ENCODE data around the gene OR2B2.

The OR2B2 gene

DNA sequence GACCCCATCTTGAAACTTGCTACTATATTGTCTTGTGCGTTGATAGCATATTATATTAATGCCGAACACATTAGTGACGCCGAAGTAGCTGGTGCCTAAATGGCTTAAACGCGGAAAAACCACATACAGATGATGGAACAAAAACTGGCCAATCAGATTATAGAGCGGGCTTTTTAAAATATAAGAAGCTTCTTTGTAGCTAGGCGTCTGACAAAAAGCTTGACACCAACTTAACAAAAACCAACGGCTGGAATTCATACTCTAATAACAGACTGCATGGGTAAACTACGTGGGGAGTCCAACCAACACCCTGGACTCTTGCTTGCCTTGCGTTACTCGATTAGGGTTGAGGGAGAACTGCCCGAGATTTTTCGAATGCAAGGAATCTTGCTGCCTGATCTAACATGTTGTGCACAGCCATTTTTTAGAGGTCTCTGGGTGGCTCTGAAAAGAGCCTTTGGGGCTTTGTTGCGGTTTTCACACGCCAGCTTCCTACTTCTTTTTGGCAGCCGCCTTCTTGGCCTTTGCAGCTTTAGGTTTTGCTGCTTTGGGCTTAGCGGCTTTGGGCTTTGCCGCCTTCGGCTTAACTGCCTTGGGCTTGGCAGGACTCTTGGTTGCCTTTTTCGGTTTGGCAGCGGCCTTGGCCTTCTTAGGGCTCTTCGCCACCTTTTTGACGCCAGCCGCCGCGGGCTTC is 45.7 kb downstream of the OR2B2 start:
- peak; percentile 76 for DNase-seq

DNA sequence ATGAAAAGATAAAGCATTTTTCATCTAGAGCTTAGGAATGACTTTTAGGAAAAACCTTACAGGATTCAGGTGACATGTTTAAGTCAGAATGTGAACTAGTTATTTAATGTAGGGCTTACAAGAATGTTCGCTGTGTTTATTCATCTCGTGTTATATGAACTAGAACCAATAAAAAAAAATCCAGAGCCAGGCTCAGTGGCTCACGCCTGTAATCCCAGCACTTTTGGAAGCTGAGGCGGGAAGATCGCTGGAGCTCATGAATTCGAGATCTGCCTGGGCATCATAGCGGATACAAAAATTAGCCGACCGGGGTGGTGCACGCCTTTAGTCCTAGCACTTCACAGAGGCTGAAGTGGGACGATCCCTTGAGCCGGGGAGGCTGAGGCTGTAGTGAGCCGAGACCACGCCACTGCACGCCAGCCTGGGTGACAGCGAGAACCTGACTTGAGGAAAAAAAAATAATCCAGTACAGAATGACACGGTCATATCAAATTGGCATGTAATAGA is 46.3 kb downstream of the OR2B2 start:
- DNase-seq = peak; percentile 77

DNA sequence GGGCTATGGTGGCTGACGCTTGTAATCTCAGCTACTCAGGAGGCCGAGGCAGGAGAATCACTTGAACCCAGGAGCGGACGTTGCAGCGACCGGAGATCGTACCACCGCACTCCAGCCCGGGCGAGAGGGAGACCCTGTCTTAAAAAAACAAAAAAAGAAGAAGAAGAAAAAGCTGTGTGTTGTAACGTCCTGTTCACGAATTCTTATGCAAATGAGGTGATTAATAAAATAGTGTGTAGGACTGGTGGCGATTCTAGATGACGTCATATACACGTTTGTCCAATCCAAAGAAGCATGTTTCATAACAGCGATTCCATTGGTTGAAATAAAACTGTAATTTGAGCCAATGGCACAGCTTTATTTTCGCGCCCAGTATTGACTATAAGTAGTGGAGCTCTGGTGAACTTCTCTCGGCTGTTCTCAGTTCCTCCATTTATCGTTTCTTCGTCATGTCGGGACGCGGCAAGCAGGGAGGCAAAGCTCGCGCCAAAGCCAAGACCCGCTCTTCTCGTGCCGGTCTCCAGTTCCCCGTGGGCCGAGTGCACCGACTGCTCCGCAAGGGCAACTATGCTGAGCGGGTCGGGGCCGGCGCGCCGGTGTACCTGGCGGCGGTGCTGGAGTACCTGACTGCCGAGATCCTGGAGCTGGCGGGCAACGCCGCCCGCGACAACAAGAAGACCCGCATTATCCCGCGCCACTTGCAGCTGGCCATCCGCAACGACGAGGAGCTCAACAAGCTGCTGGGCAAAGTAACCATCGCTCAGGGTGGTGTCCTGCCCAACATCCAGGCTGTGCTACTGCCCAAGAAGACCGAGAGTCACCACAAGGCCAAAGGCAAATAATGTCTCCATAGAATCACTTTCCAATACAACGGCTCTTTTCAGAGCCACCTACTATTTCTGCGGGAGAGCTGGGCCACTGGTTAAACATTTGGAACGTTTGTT is 47.0 kb downstream of the OR2B2 start:
- DNase-seq = peak; percentile 81

DNA sequence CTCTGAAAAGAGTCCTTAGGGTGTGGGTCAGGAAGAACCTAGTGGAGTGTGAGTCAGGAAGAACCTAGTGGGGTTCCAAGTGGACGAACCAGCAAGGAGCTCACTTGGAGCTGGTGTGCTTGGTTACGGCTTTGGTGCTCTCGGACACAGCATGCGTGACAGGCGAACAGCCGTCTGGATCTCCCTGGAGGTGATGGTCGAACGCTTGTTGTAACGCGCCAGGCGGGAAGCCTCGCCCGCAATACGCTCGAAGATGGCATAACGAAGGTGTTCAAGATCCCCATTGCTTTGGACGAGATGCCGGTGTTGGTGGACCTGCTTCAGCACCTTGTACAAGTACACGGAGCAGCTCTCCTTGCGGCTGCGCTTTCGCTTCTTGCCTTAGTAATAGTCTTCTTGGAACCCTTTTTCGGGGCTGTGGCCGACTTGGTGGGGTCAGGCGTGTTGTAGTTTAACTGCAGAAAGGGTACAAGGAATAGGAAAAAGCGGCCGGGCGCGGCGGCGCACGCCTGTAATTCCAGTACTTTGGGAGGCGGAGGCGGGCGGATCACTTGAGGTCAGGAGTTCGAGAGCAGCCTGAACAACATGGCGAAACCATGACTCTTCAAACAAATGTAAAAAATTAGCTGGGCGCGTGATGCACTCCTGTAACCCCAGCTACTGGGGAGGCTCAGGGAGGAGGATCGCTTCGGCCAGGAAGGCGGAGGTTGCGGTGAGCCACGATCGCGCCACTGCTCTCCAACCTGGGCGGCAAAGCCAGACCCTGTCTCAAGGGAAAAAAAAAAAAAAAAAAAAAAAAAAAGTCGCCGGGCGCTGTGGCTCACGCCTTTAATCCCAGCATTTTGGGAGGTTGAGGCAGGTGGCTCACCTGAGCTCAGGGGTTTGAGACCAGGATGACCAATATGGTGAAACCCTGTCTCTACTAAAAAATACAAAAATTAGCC is 48.0 kb downstream of the OR2B2 start:
- no peak for DNase-seq

DNA sequence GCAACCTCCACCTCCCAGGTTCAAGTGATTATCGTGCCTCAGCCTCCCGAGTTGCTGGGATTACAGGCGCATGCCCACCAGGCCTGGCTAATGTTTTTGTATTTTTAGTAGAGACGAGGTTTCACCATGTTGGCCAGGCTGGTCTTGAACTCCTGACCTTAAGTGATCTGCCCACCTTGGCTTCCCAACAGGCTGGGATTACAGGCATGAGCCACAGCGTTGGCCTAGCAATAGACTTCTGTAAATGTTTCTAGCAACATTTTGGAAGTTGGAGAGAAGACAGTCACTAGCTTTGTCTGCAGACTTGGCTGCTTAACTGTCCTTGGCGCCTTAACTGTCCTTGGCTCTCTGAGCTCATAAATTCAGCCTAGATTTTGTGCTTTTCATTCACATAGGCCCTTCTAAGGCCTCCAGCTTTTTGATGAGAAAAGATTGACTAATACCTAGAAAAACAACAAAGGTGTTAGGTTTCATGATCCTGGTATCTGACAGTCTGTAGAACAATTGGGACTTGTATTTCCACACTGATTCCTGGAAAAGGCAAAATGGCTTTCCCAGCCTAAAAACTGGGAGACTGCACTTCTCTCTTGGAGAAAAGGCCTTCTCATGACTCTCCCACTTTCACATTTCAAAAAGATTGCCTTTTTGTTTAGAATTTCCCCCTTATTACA is 49.7 kb downstream of the OR2B2 start:
- no peak for DNase-seq

DNA sequence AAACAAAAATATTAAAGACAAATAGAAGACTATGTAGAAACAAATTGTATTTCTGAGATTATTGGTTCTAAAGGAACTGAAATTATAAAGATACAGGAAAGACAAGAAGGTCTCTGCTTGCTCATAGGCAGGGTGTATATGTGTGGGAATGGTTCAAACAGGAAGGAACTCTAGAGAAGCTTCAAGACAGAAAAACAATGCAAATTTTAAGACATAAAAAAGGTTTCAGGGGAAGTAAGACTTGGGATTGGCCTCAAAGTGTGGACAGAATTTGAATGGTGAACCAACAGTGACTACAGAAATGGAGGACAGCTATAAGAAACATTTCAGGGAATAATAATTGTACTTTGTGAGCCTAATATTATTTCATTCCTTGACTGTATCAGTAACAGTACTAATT is 50.3 kb downstream of the OR2B2 start:
- no peak for DNase-seq

DNA sequence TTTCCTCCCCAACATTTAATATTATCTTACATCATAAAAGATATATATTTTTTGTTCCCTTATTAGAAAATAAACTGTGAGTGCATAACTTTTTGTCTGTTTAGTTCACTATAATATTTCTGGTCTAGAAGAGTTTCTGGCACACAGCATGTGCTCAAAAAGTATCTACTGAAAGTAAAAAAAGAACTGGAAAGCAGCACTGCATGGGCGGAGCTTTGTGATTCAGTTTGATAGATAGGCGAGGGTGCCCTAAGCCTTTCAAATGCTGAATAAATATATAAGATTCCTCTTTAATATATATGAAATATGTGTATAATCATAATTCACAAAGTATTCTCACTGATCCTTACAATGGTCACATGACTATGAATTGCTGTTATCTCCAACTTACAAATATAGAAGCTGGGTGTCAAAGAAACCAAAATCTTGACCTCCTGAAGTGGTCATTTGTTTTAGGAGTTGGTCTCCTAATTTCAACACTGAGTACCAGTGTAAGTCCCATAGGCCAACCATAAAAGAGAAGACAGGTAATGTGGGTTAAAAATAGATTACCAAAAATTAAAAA is 50.8 kb downstream of the OR2B2 start:
- no peak for DNase-seq
